ENCODE results near the gene SULT1A2.

DNA sequence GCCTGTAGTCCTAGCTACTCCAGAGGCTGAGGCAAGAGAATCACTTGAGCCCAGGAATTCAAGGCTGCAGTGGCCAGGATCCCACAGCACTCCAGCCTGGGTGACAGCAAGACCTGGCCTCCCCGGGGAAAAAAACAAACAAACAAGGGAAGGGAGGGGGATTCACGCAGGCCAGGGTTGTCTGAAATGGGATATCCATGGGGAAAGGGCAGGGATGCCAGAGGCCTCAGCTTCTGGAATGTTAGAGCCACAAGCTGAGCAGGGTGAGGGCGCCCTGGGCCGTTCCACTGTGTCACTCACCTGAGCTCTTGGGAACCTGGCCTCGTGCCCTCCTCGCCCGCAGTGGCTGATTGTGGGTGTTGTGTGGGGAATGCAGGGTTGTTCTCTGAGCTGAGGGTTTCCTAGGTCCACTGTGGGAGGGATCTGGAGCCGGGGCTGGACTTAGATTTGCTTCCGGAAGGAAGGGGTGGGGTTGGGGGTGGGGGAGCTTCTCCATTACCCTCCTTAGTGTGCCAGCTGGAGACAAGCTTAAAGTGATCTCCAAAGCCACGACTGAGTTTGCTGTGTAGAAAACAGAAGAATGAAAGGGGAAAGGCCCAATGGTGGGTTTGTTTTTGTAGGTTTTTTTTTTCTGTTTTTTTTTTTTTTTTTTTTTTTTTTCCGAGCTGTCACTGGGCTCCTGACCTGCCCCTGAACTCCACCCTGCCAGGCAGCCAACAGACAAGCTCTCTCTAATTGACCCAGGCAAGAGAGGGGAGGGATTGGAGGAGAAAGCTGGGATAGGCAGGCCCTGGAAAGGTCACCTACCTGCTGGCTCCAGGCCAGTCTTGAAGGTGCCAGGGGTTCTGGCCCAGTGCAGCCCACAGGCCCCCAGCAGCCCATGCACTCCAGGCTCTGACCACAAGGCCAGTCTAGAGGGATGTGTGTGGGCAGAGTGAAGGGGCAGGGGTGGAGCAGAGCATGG is 13.1 kb upstream of the SULT1A2 start, which contains the start of gene SULT1A1:
- TF ChIP-seq, protein P1, sequence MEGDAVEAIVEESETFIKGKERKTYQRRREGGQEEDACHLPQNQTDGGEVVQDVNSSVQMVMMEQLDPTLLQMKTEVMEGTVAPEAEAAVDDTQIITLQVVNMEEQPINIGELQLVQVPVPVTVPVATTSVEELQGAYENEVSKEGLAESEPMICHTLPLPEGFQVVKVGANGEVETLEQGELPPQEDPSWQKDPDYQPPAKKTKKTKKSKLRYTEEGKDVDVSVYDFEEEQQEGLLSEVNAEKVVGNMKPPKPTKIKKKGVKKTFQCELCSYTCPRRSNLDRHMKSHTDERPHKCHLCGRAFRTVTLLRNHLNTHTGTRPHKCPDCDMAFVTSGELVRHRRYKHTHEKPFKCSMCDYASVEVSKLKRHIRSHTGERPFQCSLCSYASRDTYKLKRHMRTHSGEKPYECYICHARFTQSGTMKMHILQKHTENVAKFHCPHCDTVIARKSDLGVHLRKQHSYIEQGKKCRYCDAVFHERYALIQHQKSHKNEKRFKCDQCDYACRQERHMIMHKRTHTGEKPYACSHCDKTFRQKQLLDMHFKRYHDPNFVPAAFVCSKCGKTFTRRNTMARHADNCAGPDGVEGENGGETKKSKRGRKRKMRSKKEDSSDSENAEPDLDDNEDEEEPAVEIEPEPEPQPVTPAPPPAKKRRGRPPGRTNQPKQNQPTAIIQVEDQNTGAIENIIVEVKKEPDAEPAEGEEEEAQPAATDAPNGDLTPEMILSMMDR (IDR thresholded peaks at IDR 0.05; ENCODE audit: low read depth, low read length, poor library complexity, severe bottlenecking), result no peak
- no peak for TF ChIP-seq EZH2phosphoT487 (IDR thresholded peaks at IDR 0.05; ENCODE audit: borderline replicate concordance, low read length)
